Epithelial cell of prostate (primary cell): ENCODE results near the gene BFSP1.

Source experiments
- DNase-seq: peaks from one replicate; pipeline ENCODE4 v3.0.0-alpha.2; 2011; ENCODE audit warnings: low read depth, low spot score
- H3K27ac ChIP-seq: fragments of 450-650 bp; 2 replicates; pipeline ENCODE4 v1.5.1; 2017; ENCODE audit warnings: mild to moderate bottlenecking

BFSP1 gene

DNA sequence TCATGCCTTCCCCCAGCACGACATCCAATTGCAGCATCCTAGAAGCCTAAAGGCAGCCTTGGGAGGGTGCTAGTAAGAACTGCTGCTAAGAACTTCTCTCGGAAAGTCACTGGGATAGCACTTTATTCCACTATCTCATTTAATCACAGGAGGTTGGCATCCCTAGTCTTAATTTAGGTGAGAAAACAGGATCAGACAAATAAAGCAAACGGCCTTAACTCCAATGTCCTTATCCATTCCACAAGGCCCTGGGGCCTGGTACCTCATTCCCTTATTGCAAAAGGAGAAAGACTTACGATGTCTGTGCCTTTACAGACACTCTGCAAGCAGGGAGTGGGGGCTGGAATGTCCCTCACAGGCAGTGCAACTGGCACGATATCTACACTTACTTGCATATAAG lies 60.7 kb downstream of the BFSP1 start:
- no peak for DNase-seq
- H3K27ac ChIP-seq = no peak overlapping the region

DNA sequence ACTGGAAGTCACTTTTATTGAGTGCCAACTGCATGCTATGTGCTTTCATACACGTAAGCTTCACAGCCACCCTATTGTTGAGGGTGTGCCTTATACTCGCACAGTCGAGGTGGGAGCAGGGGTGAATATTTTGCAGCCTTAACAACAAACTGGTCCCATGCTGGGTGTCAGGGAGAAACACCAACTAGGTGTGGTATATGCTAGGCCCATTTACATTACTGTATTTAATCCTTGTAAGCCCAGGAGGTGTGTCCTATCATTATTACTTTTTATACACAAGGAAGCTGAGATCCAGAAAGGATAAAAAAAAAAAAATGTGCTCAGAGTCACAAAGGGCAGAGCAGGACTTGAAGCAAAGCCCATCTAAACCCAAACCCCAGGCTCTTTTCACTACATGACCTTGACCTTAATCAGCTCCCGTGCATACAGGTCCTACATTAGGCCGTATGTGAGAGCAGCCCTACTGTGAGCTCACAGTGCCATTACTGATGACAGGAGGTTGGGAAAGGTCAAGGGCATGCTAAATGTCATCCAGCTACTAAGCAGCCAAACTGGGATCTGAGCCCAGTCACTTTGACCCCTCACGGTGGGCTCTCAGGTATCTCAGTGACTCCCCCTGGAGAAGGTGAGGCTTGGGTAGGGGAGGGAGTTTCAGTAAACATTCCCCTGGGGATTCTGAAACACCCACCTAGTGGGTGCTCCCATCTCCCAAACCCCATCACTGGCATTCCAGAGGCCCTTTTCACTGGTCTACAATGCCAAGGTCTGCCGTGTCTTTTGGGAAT lies 61.7 kb downstream of the BFSP1 start:
- H3K27ac ChIP-seq = no peak overlapping the region
- DNase-seq = no peak

DNA sequence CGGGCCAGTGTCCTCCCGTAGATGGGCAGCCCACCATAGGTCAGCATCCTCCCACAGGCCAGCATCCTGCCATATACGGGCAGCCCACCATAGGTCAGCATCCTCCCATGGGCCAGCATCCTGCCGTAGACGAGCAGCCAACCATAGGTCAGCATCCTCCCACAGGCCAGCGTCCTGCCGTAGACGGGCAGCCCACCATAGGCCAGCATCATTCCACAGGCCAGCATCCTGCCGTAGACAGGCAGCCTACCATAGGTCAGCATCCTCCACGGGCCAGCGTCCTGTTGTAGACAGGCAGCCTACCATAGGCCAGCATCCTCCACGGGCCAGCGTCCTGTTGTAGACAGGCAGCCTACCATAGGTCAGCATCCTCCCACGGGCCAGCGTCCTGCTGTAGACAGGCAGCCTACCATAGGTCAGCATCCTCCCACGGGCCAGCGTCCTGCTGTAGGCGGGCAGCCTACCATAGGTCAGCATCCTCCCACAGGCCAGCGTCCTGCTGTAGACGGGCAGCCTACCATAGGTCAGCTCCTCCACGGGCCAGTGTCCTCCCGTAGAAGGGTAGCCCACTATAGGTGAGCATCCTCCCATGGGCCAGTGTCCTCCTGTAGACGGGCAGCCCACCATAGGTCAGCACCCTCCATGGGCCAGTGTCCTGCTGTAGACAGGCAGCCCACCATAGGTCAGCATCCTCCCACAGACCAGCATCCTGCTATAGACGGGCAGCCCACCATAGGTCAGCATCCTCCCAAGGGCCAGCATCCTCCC lies 62.9 kb downstream of the BFSP1 start:
- no peak for DNase-seq
- H3K27ac ChIP-seq = no peak overlapping the region

DNA sequence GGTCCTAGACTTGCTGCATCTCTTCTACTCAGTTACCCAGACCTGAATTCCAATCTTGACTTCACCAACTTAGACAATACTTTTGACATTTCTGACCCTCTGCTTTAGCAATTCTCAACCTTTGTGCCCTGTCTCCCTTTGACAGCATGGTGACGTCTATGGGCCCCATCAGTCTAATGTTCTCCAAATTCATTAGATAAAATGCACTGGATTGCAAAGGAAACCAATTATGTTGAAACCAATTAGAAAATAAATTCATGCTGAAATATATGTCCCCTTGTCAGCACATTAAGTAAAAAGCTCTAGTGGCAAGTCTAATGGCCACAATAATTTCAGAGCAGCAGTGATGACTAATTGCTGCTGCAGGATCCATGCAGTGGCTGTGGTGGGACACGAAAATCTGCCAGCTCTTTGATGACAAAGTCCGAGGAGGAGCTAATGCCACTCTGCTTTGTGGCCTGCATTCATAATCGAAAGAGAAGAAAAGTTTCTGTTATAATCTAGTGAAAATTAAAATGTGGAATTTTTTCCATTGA lies 64.0 kb downstream of the BFSP1 start:
- no peak overlapping the region for H3K27ac ChIP-seq
- no peak for DNase-seq

DNA sequence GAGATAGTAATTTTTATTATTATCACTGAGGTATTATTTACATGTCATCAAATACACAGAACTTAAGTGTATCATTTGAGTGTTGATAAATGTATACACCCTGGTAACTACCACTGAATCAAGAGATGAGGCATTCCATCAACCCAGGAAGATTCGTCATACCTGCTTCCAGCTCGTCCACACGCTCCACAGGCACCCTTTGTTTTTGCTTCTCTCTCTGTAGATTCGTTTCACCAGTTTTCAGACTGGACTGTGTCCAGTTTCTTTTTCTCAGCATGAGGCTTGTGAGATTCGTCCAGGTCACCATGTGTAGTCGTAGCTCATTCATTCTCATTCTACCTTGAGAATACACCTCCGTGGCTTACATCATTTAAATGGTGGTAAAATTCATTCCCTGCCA lies 64.5 kb downstream of the BFSP1 start:
- H3K27ac ChIP-seq = no peak overlapping the region

DNA sequence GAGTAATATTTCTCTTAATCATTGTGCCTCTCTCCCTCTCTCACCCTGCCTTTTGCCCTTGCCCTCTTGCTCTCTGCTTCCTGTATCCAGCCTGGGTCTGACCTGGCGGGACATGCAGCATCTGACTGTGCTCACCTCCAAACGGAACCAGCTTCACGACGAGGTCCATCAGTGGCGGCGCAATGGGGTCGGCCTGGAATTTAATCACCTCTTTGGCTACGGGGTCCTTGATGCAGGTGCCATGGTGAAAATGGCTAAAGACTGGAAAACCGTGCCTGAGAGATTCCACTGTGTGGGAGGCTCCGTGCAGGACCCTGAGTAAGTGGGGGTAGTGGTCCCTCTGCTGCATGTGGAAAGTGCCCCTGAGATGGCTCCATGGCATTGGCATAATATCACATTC lies 65.9 kb downstream of the BFSP1 start:
- DNase-seq = no peak
- H3K27ac ChIP-seq = no peak overlapping the region

More for the DNA sequence above, 64.5 kb downstream of the BFSP1 start:
- DNase-seq = no peak

DNA sequence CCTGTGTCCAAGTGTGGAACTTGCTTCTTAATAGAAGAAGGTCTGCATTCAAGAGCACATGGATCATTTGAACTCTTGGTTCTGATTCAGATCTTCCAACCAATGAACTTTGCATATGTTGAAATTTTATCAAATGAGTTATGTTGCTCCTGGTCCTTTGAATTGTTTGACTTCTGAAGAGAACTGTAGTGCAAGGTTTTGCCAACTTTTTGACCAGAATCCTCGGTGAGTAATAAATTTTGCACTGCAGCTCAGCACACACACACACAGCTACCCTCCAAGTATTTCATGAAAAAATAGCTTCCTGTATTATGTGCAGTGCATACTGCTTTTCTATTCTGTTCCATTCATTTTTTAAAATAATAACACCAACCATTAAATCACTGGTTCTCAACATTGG lies 67.5 kb downstream of the BFSP1 start:
- no peak for DNase-seq
- no peak overlapping the region for H3K27ac ChIP-seq

DNA sequence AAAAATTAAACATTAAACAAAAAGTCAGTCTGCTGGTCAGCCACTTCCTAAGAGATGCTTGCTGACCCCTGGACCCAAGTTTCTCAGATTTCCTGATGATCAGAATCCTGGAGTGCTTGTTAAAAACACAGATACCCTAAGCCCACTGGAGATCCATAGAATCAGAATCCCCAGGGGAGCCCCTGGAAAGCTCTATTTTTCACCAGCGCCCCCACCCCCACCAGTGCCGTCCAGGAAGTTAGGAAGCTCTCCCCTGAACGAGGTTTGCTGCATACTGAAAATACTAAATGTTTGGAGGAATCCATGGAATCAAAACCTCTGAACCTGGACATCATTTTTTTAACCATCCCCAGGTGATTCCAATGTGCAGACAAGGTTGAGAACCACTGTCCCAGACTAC lies 69.2 kb downstream of the BFSP1 start:
- DNase-seq = no peak
- H3K27ac ChIP-seq = no peak overlapping the region

DNA sequence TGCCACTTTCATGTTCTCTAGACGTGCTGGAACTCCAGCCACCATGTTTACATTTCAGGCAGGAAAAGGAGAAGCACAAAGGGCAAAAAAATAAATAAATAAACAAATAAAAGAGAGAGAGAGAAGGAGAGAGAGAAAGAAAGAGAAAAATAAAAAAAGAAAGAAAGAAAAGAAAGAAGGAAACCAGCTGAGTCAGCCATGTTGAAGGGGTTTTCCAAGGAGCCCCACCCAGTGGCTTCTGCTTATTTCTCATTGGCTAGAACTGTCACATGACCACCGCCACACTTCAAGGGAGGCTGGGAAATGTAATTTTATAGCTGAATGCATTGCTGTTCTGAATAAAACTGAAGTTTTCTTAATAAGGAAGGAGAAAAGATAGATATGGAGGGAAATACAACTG lies 71.1 kb downstream of the BFSP1 start:
- no peak overlapping the region for H3K27ac ChIP-seq
- no peak for DNase-seq

DNA sequence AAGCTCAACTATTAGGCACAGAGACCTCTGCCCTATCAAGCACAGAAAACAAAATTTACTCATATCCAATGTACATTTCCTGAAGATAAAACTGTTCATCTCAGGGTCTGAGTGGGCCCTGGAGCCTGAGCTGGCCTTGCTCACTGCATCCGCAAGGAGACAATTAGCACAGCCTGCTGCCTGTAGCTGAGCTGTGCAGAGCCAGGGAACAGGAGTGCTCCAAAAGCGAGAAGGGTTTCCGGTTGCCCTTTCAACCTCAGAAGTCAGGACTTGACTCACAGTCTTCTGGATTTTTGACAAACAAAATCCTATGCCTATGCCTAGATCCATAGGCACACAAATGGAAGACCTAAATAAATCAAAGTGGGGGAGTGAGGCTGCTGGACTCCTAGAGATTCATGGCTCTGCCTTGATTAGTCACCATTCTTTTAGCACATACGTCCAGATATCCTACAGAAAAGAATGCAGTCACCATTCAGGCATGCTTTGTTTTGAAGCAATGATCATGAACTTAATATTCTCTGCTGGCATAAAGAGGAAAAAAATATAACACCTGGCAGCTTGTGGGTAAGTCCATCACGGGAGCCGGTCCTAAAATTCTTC lies 73.5 kb downstream of the BFSP1 start:
- no peak overlapping the region for H3K27ac ChIP-seq
- no peak for DNase-seq

DNA sequence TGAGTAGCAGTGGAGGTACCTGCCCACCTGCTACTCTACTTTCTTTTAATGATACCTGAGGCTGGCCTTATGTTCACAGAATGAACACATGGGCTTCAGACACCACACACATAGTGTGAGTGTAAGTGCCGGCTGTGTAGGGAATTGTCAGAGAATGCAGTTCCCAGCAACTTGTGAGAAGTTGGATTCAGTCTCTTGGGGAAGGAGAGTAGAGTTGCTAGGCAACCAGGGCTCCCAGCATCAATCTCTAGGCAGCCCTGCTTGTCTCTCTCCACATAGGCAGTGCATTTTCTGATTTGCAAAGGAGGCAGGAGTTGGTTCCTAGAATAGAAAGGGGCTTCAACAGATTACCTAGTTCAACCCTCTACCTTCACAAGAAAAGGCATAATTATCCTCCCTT lies 74.1 kb downstream of the BFSP1 start:
- H3K27ac ChIP-seq = no peak overlapping the region
- DNase-seq = no peak

DNA sequence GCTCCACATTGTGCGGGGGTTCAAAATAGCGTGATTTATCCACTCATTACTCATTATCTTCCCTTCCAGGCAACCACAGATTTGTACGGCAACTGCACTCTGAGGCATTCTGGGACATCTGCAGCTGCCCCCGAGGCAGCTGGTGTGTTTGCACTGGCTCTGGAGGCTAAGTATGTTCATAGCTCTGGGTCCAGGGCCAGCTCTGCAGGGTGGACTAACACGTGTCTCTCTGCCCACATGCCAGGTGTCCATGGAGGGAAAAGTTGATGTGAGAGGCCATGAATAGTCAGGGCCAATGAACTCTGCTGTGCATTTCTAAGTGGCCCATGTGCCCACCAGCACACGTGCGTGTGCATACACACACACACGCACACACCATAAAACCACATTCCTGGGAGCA lies 74.9 kb downstream of the BFSP1 start:
- H3K27ac ChIP-seq = no peak overlapping the region

DNA sequence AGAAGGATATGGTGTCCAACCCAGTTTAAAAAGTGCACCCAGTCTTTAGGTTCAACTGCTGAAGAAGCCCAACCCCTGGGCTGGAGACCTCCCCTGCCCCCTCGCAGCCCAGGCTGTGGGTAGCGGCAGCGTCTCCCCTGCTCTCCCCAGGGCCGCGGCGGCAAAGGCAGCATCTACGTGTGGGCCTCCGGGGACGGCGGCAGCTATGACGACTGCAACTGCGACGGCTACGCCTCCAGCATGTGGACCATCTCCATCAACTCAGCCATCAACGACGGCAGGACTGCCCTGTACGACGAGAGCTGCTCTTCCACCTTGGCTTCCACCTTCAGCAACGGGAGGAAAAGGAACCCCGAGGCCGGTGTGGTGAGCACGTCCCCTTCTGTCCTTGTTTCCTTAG lies 77.6 kb downstream of the BFSP1 start:
- no peak overlapping the region for H3K27ac ChIP-seq
- no peak for DNase-seq

More for the DNA sequence above, 74.9 kb downstream of the BFSP1 start:
- DNase-seq = no peak

DNA sequence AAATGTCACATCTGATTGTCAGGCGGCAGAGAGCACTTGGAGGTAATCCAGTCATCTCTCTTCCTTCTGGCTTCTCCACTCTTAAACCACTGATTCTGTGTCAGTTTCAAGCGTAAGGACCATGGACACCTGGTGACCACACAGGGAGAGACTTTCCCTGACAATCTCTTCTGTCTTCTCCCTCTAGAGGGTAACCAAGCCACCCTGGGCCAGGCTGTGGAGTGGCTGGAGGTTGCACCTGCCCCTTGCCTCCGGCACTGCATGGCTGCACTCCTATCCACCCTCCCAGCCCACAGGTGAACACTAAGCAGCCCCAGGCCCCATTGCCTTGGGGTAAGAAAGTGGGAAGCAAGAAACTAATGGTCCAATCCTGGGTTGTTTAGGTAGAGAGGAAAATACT lies 78.7 kb downstream of the BFSP1 start:
- H3K27ac ChIP-seq = no peak overlapping the region

DNA sequence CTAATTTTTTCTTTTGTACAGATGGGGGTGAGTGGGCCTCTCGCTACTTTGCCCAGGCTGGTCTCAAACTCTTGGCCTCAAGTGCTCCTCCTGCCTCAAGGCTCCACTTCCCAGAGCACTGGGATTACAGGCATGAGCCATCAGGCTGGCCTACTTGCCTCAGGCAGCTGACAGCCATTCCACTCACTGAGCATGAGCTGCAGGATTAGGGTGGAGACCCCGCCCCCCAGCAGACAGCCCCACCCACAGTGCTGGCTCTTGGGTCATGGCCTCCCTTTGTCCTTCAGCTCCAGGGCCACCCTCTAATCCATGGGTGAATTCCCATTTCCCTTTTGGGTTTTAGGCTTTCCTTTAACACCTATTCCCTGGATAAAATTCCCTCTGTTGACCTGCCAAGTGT lies 82.1 kb downstream of the BFSP1 start:
- no peak overlapping the region for H3K27ac ChIP-seq
- no peak for DNase-seq

More for the DNA sequence above, 78.7 kb downstream of the BFSP1 start:
- DNase-seq = no peak

DNA sequence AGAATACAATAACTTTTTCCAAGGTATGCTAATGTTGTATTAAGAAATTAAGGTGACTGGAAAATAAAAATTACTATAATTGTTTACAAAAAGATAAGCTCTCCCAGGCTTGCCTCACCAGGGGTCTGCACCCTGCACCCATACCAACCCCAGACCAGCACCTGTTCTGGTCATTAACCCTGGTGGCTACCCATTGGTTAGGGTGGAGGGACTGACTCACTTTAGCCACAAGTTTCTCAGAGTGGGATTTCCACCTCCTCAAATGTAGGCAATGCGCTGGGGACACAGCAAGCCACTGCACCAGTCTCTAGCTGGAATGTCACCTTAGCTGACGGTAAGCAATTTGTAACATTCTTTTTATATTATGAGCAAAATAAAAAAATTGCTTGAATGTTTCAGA lies 83.1 kb downstream of the BFSP1 start:
- H3K27ac ChIP-seq = no peak overlapping the region
- no peak for DNase-seq

DNA sequence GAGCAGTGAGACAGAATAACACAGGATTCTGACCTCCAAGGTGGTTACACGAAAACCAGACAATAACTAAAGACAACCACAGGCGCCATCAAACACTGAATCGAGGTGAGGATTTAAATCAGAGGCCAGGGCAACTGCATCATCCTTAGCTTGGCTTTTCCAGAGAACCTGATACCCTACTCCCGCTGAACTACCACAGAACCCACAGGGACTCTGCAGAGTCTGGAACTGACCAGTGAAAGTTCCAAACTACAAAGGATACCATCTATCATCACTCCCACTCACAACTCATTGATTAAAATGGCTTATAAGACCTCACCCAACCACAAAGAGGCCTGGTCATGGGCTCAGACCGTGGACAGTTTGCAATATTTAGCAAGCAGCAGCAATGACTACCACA lies 85.0 kb downstream of the BFSP1 start:
- H3K27ac ChIP-seq = no peak overlapping the region
- no peak for DNase-seq

DNA sequence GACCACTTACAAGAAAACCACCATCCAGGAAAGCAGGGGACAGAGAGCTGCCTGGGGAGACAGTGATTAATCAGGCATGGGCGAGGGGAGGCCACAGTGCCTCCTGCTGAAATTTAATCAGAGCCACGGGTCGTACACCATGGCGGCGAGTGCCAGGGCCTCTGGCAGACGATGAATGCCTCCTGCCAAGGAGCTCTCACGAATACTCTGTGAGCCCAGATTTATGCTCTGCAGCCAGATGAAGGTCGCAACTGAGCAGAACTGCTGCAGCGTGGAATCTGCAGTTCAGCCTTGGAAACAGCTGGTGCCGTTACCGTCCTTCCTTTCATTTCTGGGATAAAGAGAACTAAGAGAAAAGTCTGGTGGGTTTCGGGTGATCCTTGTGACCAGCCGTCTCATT lies 85.6 kb downstream of the BFSP1 start:
- DNase-seq = no peak
- H3K27ac ChIP-seq = no peak overlapping the region

DNA sequence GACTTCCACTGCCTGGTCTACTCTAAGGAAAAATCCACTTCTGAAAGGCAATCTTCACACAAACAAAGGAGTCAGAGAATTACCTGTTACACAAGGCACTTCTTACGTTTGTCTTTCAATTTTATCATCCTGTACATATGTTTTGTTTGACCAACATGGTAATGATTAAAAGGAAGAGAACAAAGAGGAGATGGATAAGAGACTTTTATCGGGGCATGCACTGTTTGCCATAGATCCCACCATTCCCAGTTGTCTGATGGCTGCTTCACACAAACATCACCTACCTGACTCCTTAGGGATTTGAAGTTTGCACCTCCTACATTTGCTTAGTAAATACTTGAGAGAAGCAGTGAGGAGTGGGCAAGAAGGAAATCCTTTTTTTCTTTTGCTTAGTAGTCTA lies 87.1 kb downstream of the BFSP1 start:
- DNase-seq = no peak
- no peak overlapping the region for H3K27ac ChIP-seq
